HG02798 (cell line): ENCODE results near the gene GPATCH11.

Experiments
- ATAC-seq: cut with Tn5 transposase; IDR thresholded peaks from one replicate; pipeline ENCODE4 v1.9.1; 2021; ENCODE audit warnings: mild to moderate bottlenecking; ENCODE audit not compliant: unreplicated experiment, poor library complexity

The GPATCH11 gene

GRCh38 chr2:37083873-37084794 lies at the start of gene GPATCH11, which contains the start of gene HEATR5B:
Gene GPATCH11 (plus strand): TSS chr2:37084518. CDS start chr2:37088382, 3,864 bp downstream.
Gene HEATR5B (minus strand): TSS chr2:37084372. CDS start chr2:37083414, 958 bp downstream.
- ATAC-seq = peak; percentile 91

GRCh38 chr2:37037771-37038170 lies 46.5 kb upstream of the GPATCH11 start:
- no peak for ATAC-seq

GRCh38 chr2:37039580-37039979 lies 44.7 kb upstream of the GPATCH11 start:
- no peak for ATAC-seq

GRCh38 chr2:37052600-37053332 lies 31.6 kb upstream of the GPATCH11 start:
- no peak for ATAC-seq

GRCh38 chr2:37059841-37060240 lies 24.5 kb upstream of the GPATCH11 start:
- ATAC-seq = no peak

- ATAC-seq = no peak
These were observed 23.9 kb upstream of the GPATCH11 start for GRCh38 chr2:37060446-37060845.

GRCh38 chr2:37061013-37061711 lies 23.2 kb upstream of the GPATCH11 start:
- no peak for ATAC-seq

- no peak for ATAC-seq
These were observed 22.5 kb upstream of the GPATCH11 start for GRCh38 chr2:37061776-37062175.

GRCh38 chr2:37068686-37069085 lies 15.6 kb upstream of the GPATCH11 start:
- ATAC-seq = no peak

GRCh38 chr2:37070931-37071330 lies 13.4 kb upstream of the GPATCH11 start:
- no peak for ATAC-seq

GRCh38 chr2:37080266-37080665 lies 4.1 kb upstream of the GPATCH11 start:
- no peak for ATAC-seq

- ATAC-seq = no peak
These were observed 3.6 kb upstream of the GPATCH11 start for GRCh38 chr2:37080689-37081088.

- ATAC-seq = no peak
These were observed 479 bp downstream of the GPATCH11 start for GRCh38 chr2:37084797-37085196.

- ATAC-seq = no peak
These were observed 1.4 kb downstream of the GPATCH11 start for GRCh38 chr2:37085731-37086147.

GRCh38 chr2:37090019-37090477 lies 5.7 kb downstream of the GPATCH11 start:
- ATAC-seq = peak; percentile 86

- ATAC-seq = peak; percentile 50
These were observed 7.6 kb downstream of the GPATCH11 start for GRCh38 chr2:37091873-37092272.

GRCh38 chr2:37096568-37096967 lies 12.2 kb downstream of the GPATCH11 start:
- ATAC-seq = no peak

- no peak for ATAC-seq
These were observed 14.2 kb downstream of the GPATCH11 start for GRCh38 chr2:37098416-37099118.

- no peak for ATAC-seq
These were observed 15.7 kb downstream of the GPATCH11 start for GRCh38 chr2:37100054-37100453.

- ATAC-seq = no peak
These were observed 18.3 kb downstream of the GPATCH11 start for GRCh38 chr2:37102588-37102987.
